Tibial nerve (tissue), 4 donors: ENCODE measurements around the gene DLGAP1. TPM values are rescaled to one million over a fixed set of nuclear protein-coding genes. Genes with fewer than 3 reads are reported as not detected.

ENCODE experiments used
- DNase-seq, 2 donors: peaks; one replicate each; pipeline ENCODE4 v3.0.0-alpha.2; 2019; ENCODE audit warnings: low spot score in 2 of 2
- H3K27ac ChIP-seq, 4 donors: fragments of 200-600 bp; sonication (generic) in 3 of 4; one replicate each; pipeline ENCODE4 v1.5.1; 2017 to 2019; ENCODE audit warnings: mild to moderate bottlenecking in 1 of 4
- H3K27me3 ChIP-seq, 2 donors: fragments of 200-600 bp; sonication (generic) in 1 of 2; one replicate each; pipeline versions ENCODE4 v1.5.1 to v1.6.0; 2017 to 2019
- H3K36me3 ChIP-seq, 3 donors: fragments of 200-600 bp; sonication (generic); one replicate each; pipeline ENCODE4 v1.5.1; 2018 to 2019
- H3K4me1 ChIP-seq, 4 donors: fragments of 200-600 bp; sonication (generic) in 3 of 4; one replicate each; pipeline ENCODE4 v1.5.1; 2017 to 2019
- H3K4me3 ChIP-seq, 4 donors: fragments of 200-600 bp; sonication (generic) in 3 of 4; one replicate each; pipeline ENCODE4 v1.5.1; 2017 to 2019; ENCODE audit warnings: mild to moderate bottlenecking in 1 of 4, moderate library complexity in 1 of 4
- H3K9me3 ChIP-seq, 4 donors: fragments of 200-600 bp; sonication (generic) in 3 of 4; one replicate each; pipeline ENCODE4 v1.5.1; 2017 to 2019
- CTCF ChIP-seq, 5 experiments: fragments of 200-600 bp in 3 of 5; fragments of 450-650 bp in 2 of 5; sonication (generic) in 3 of 5; IDR thresholded peaks; one replicate each; pipeline ENCODE4 v1.5.1; 2016 to 2019; ENCODE audit warnings: antibody characterized with exemption in 5 of 5, mild to moderate bottlenecking in 3 of 5, moderate library complexity in 2 of 5
- EP300 ChIP-seq, 2 donors: sonication (generic); formaldehyde crosslinking; IDR thresholded peaks; one replicate each; pipeline ENCODE4 v1.6.1; 2017; ENCODE audit warnings: antibody characterized with exemption in 2 of 2, mild to moderate bottlenecking in 1 of 2
- POLR2A ChIP-seq, 2 donors: fragments of 450-650 bp; IDR thresholded peaks; one replicate each; pipeline ENCODE4 v1.6.1; 2017; ENCODE audit warnings: antibody characterized with exemption in 2 of 2, mild to moderate bottlenecking in 2 of 2, moderate library complexity in 2 of 2
- WGBS, 2 donors: methylation state at CpG; one replicate each; pipeline ENCODE4 v1.1.5; 2018; 5-methylcytosine and 5-hydroxymethylcytosine counted together
- total RNA-seq, 4 donors: library from RNA; depleted of rRNA; stranded (reverse); fragments of >200 nt; gene quantifications; one replicate each; pipeline ENCODE4 v1.1.0, GENCODE V29; 2016

DLGAP1 gene
- total RNA-seq, 4 donors from 2014 or later, result 1.5 to 18.3 (median 2.5) TPM

- WGBS, 2 donors, result 61 to 64% methylated on average over 5 of the region's 5 CpGs
- no peak overlapping the region for H3K27ac ChIP-seq
- no peaks in the 10 kb centered on the region for H3K9me3 ChIP-seq
- TF ChIP-seq POLR2A (IDR thresholded peaks at IDR 0.05) (no peak), EP300 (IDR thresholded peaks at IDR 0.05) (no peak), CTCF (IDR thresholded peaks at IDR 0.05) (no peak)
- no peaks in the 10 kb centered on the region for H3K4me1 ChIP-seq
- no peaks in the 10 kb centered on the region for H3K36me3 ChIP-seq
- no peaks in the 10 kb centered on the region for H3K27me3 ChIP-seq
- DNase-seq, result no peak
- no peak overlapping the region for H3K4me3 ChIP-seq
Measured at GRCh38 chr18:3790703-3791102, 664.4 kb downstream of the DLGAP1 start.

GRCh38 chr18:3789525-3789924 is 665.6 kb downstream of the DLGAP1 start:
- no peak for DNase-seq
- Histone ChIP-seq H3K27me3 (no peaks in the 10 kb centered on the region), H3K36me3 (no peaks in the 10 kb centered on the region), H3K27ac (no peak overlapping the region), H3K9me3 (peaks cover 0 to 3% (median 0%) of the 10 kb centered on the region in 4 donors), H3K4me1 (no peaks in the 10 kb centered on the region), H3K4me3 (no peak overlapping the region)
- WGBS, 2 donors, result 61 to 82% methylated on average over 1 of the region's 1 CpG
- TF ChIP-seq EP300 (IDR thresholded peaks at IDR 0.05), result no peak
- TF ChIP-seq POLR2A (IDR thresholded peaks at IDR 0.05), result no peak
- TF ChIP-seq CTCF (IDR thresholded peaks at IDR 0.05), result no peak

GRCh38 chr18:3784949-3785348 is 670.2 kb downstream of the DLGAP1 start:
- no peaks in the 10 kb centered on the region for H3K4me1 ChIP-seq
- H3K4me3 ChIP-seq, result no peak overlapping the region
- H3K27me3 ChIP-seq, result no peaks in the 10 kb centered on the region
- WGBS, 2 donors, result 71 to 74% methylated on average over 1 of the region's 1 CpG
- H3K36me3 ChIP-seq, result no peaks in the 10 kb centered on the region
- peaks cover 0 to 3% (median 0%) of the 10 kb centered on the region in 4 donors for H3K9me3 ChIP-seq
- TF ChIP-seq EP300 (IDR thresholded peaks at IDR 0.05), result no peak
- TF ChIP-seq POLR2A (IDR thresholded peaks at IDR 0.05), result no peak
- TF ChIP-seq CTCF (IDR thresholded peaks at IDR 0.05), result no peak
- DNase-seq, result no peak
- H3K27ac ChIP-seq, result no peak overlapping the region

- Histone ChIP-seq H3K27me3 (no peaks in the 10 kb centered on the region), H3K4me3 (no peak overlapping the region), H3K4me1 (no peaks in the 10 kb centered on the region), H3K36me3 (no peaks in the 10 kb centered on the region), H3K9me3 (peaks cover 0 to 3% (median 0%) of the 10 kb centered on the region in 4 donors), H3K27ac (no peak overlapping the region)
- TF ChIP-seq CTCF (IDR thresholded peaks at IDR 0.05) (no peak), POLR2A (IDR thresholded peaks at IDR 0.05) (no peak), EP300 (IDR thresholded peaks at IDR 0.05) (no peak)
- no peak for DNase-seq
- WGBS, 2 donors, result 97 to 98% methylated on average over 1 of the region's 1 CpG
Measured at GRCh38 chr18:3782901-3783300, 672.2 kb downstream of the DLGAP1 start.

GRCh38 chr18:3777719-3778118 is 677.4 kb downstream of the DLGAP1 start:
- 89 to 93% methylated on average over 1 of the region's 1 CpG for WGBS, 2 donors
- no peak for TF ChIP-seq CTCF (IDR thresholded peaks at IDR 0.05)
- TF ChIP-seq POLR2A (IDR thresholded peaks at IDR 0.05), result no peak
- TF ChIP-seq EP300 (IDR thresholded peaks at IDR 0.05), result no peak

More at GRCh38 chr18:3777719-3778118, 677.4 kb downstream of the DLGAP1 start:
- H3K9me3 ChIP-seq, result no peaks in the 10 kb centered on the region
- no peak overlapping the region for H3K27ac ChIP-seq
- H3K4me1 ChIP-seq, result peaks cover 0 to 2% (median 0%) of the 10 kb centered on the region in 4 donors
- H3K4me3 ChIP-seq, result no peak overlapping the region
- DNase-seq, result no peak
- H3K36me3 ChIP-seq, result no peaks in the 10 kb centered on the region
- no peaks in the 10 kb centered on the region for H3K27me3 ChIP-seq
